Heart left ventricle (tissue), 13 donors: ENCODE data around the gene OR2A7.
"Not testable (repeated sequence)": the region's sequence is repeated elsewhere in the genome, so short reads cannot be mapped to it uniquely, and the experiment has no call there.

Source experiments
- CTCF ChIP-seq, 12 donors: fragments of 200-600 bp; sonication (generic) in 4 of 12; IDR thresholded peaks; one replicate each; pipeline versions ENCODE4 v1.5.0 to v1.8.0; 2018 to 2022; ENCODE audit warnings: antibody characterized with exemption in 12 of 12, mild to moderate bottlenecking in 5 of 12
- POLR2A ChIP-seq, 2 donors: fragments of 450-650 bp; IDR thresholded peaks; one replicate each; pipeline ENCODE4 v1.6.1; 2017; ENCODE audit warnings: antibody characterized with exemption in 2 of 2, mild to moderate bottlenecking in 2 of 2, moderate library complexity in 2 of 2
- donor health status: ischemic (EF 13 %, LVEDD 7.1; RV severe dilation, severe dysfunction).
- donor health status: DM: no; HTN: yes; CAD: no.
- donor health status: DM: no; HTN: no; CAD: no.
- donor health status: ischemic (EF 25% LVEDD 6.9; RV normal size, moderate dysfunction).
- donor health status: ischemic (EF 25% LVEDD 5.7; RV mildly dilated, moderate dysfunction).
- donor health status: ischemic (EF 35%, LVEDD 5.7; RV mildly dilated, moderate dysfunction).
- donor health status: nonischemic (EF 11% LVEDD 7.7; RV severe dilation, severe dysfunction).
- donor health status: DM: yes; HTN: yes; CAD: no.
- donor health status: PGD.
- donor health status: ischemic (EF 29% LVEDD 5.4; RV normal size, mild dysfunction).
- donor health status: nonischemic (EF 23%, LVEDD 6.1; RV moderate dilation, normal function).

GRCh38 chr7:144283716-144284115 lies 19.1 kb upstream of the OR2A7 start:
- not testable (repeated sequence) for TF ChIP-seq CTCF, POLR2A (IDR thresholded peaks at IDR 0.05)
